Neural cell (in vitro differentiated cells): ENCODE data around the gene MTHFD2.

Source experiments
- EP300 ChIP-seq: fragments of 450-650 bp; conservative IDR thresholded peaks from 2 replicates; pipeline ENCODE4 v1.6.1; 2014; ENCODE audit warnings: antibody characterized with exemption, mild to moderate bottlenecking, moderate library complexity; ENCODE audit not compliant: poor library complexity, severe bottlenecking
- EZH2 ChIP-seq: fragments of 200-600, 300-800 bp; shearing (Covaris generic), sonication (generic); IDR thresholded peaks from 2 replicates; pipeline ENCODE4 v1.6.1; 2014; ENCODE audit warnings: antibody characterized with exemption, low read length, borderline replicate concordance, mild to moderate bottlenecking; ENCODE audit not compliant: insufficient read depth, poor library complexity, severe bottlenecking
- RAD21 ChIP-seq: fragments of 450-650 bp; conservative IDR thresholded peaks from 2 replicates; pipeline ENCODE4 v1.6.1; 2014; ENCODE audit warnings: antibody characterized with exemption, mild to moderate bottlenecking, moderate library complexity
- TF ChIP-seq, protein P1 (sequence below): fragments of 450-650 bp; IDR thresholded peaks from 2 replicates; pipeline ENCODE4 v1.5.1; 2014; ENCODE audit warnings: antibody characterized with exemption, mild to moderate bottlenecking, moderate library complexity; ENCODE audit not compliant: poor library complexity, severe bottlenecking

DNA sequence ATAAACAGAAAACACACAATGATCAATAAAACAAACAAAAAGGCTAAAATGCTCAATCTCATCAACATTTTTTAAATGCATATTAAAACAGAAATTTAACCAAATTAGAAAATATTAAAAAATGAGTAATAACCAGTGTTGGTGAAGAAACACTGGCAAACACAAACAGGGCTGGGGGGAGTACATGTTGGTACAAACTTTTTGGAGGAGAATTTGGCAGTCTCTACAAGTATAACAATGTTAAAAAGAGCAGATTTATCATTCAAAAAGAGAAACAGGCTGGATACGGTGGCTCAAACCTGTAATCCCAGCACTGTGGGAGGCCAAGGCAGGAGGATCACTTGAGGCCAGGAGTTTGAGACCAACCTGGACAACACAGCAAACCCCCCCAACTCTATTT, 33.7 kb upstream of the MTHFD2 start:
- TF ChIP-seq, protein P1, sequence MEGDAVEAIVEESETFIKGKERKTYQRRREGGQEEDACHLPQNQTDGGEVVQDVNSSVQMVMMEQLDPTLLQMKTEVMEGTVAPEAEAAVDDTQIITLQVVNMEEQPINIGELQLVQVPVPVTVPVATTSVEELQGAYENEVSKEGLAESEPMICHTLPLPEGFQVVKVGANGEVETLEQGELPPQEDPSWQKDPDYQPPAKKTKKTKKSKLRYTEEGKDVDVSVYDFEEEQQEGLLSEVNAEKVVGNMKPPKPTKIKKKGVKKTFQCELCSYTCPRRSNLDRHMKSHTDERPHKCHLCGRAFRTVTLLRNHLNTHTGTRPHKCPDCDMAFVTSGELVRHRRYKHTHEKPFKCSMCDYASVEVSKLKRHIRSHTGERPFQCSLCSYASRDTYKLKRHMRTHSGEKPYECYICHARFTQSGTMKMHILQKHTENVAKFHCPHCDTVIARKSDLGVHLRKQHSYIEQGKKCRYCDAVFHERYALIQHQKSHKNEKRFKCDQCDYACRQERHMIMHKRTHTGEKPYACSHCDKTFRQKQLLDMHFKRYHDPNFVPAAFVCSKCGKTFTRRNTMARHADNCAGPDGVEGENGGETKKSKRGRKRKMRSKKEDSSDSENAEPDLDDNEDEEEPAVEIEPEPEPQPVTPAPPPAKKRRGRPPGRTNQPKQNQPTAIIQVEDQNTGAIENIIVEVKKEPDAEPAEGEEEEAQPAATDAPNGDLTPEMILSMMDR: no peak
- TF ChIP-seq EZH2: no peak
- no peak for TF ChIP-seq EP300
- TF ChIP-seq RAD21: no peak
